Rectal smooth muscle tissue (tissue), 1 donor: ENCODE measurements around the gene KDM4D.
"Not testable (repeated sequence)": the region's sequence is repeated elsewhere in the genome, so short reads cannot be mapped to it uniquely, and the experiment has no call there.

Source experiments
- H3K27ac ChIP-seq: one replicate; pipeline ENCODE4 v1.7.0; 2013; ENCODE audit warnings: low read depth, low read length, inconsistent platforms
- H3K27me3 ChIP-seq: one replicate; pipeline ENCODE4 v1.7.0; 2013; ENCODE audit warnings: low read length; ENCODE audit not compliant: control insufficient read depth, insufficient read depth
- H3K36me3 ChIP-seq: one replicate; pipeline ENCODE4 v1.7.0; 2013; ENCODE audit warnings: low read length; ENCODE audit not compliant: control insufficient read depth, insufficient read depth
- H3K4me1 ChIP-seq: one replicate; pipeline ENCODE4 v1.7.0; 2013; ENCODE audit warnings: low read length; ENCODE audit not compliant: control insufficient read depth, insufficient read depth
- H3K4me3 ChIP-seq: one replicate; pipeline ENCODE4 v1.7.0; 2013; ENCODE audit warnings: low read length
- H3K9ac ChIP-seq: one replicate; pipeline ENCODE4 v1.7.0; 2013; ENCODE audit warnings: low read length

Gene KDM4D

DNA sequence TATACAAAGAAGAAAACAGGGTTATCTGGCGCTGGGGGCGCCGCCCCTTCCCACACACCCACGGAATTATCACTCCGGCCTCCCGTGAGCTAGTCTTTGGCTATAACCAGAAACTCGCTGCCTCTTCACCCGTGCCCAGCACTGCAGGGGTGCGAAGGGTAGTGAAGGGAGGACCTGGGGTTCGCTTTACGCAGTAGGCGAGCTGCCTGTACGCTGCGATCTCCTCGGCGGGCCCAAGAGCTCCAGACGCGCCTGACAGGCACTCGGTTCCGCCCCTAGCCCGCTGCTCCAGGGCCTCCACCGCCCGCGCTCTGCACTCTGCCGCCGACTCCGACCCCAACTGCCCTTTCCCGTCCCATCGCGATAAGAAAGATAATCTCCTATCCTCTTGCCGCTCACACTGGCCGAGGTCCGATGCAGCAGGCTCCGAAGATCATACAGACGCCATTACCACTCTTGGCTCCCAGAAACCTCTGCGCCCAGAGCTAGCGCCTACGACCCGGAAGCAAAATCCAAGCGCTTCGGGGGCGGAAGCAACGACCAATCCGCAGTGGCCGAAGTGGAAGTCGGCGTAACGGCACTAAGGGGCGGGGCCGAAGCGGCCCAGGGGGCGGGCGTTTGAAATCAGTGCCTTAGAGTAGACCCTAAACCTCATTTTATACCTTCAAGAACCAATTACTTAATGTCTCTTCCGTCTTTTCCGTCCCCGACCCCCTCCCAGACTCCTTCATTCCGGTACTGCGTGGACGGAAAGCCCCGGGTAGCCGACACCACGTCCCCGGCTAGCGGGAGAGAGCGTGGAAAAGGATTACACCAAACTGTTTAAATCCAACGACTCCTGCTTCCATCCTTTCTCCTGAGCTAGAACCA is at the start of gene KDM4D, which contains the start of gene CWC15:
KDM4D (plus strand) TSS at position 611 of the 870 bp plus-strand sequence. CDS start 23,664 bp downstream, outside the sequence.
CWC15 (minus strand) TSS at position 458 of the 870 bp plus-strand sequence. CDS start 1,371 bp downstream, outside the sequence.
- H3K9ac ChIP-seq = peak within 1 kb of the TSS; percentile 84
- H3K4me1 ChIP-seq = peaks cover 7% of the 10 kb centered on the region
- peaks cover 15% of the 10 kb centered on the region for H3K36me3 ChIP-seq
- peak within 1 kb of the TSS; percentile 84 for H3K27ac ChIP-seq
- H3K27me3 ChIP-seq = no peaks in the 10 kb centered on the region
- H3K4me3 ChIP-seq = peak within 1 kb of the TSS; percentile 85

- Histone ChIP-seq H3K27me3 (no peaks in the 10 kb centered on the region), H3K9ac (no peak overlapping the region), H3K4me3 (no peak overlapping the region), H3K27ac (no peak overlapping the region), H3K4me1 (peaks cover 15% of the 10 kb centered on the region), H3K36me3 (no peaks in the 10 kb centered on the region)
Observed at GRCh38 chr11:94924171-94924572, 49.3 kb upstream of the KDM4D start.

- no peak overlapping the region for H3K9ac ChIP-seq
- no peaks in the 10 kb centered on the region for H3K27me3 ChIP-seq
- H3K36me3 ChIP-seq = no peaks in the 10 kb centered on the region
- no peak overlapping the region for H3K27ac ChIP-seq
- peaks cover 15% of the 10 kb centered on the region for H3K4me1 ChIP-seq
- no peak overlapping the region for H3K4me3 ChIP-seq
Observed at GRCh38 chr11:94924612-94925011, 48.9 kb upstream of the KDM4D start.

DNA sequence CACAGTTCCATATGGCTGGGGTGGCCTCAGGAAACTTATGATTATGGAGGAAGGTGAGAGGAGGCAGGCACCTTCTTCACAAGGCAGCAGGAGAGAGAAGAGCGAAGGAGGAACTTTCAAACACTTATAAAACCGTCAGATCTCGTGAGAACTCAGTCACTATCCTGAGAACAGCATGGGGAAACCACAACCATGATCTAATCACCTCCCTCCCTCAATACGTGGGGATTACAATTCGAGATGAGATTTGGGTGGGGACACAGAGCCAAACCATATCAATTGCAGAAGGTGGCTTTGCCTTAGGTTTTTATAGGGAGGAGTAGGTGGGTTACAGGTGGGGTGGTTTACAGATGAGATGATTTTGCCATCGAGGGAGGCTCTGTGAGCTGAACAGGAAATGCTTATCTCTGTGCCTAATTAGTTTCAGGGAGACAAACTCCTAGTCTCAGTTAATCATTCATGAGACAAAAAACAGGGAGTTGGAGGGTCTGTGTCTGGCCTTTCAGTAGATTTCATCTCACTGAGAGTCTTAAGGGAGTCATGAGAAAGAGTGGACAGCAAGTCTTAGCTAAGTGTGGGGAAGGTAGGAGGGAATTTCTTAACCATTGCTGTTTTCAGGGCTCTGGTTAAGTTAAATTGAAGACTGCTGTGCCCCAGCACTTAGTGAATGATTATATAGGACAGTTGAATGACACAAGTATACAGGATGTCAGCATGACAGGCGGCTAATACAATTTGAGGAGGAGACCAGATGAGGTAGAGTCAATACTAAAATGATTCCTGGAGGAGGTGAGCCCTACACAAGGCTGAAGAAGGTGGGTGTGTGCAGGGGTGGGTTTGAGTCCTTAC is 47.9 kb upstream of the KDM4D start:
- H3K4me1 ChIP-seq = peaks cover 15% of the 10 kb centered on the region
- no peak overlapping the region for H3K4me3 ChIP-seq
- no peak overlapping the region for H3K9ac ChIP-seq
- H3K27me3 ChIP-seq = no peaks in the 10 kb centered on the region
- no peaks in the 10 kb centered on the region for H3K36me3 ChIP-seq
- H3K27ac ChIP-seq = no peak overlapping the region

DNA sequence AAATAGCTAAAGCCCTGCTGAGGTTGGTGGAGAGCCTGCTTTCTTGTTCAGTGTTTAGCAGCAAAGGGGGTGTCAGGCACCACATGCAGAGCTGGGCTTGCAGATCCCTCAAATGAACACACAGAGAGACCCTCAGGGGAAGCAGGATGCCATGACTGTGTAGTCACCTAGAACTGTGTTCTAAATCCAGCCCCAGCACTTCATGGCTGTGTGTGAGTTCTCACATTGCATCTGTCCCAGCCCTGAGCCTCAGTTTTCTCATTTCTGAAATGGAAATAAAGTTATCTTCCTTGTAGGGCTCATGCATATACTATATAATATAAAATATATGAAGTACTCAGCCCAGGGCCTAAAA is 47.3 kb upstream of the KDM4D start:
- no peak overlapping the region for H3K27ac ChIP-seq

GRCh38 chr11:94926698-94927237 is 46.7 kb upstream of the KDM4D start:
- Histone ChIP-seq H3K36me3 (no peaks in the 10 kb centered on the region), H3K4me3 (no peak overlapping the region), H3K27ac (peak overlapping the region; percentile 73), H3K9ac (no peak overlapping the region), H3K27me3 (no peaks in the 10 kb centered on the region), H3K4me1 (peaks cover 15% of the 10 kb centered on the region)

More for the DNA sequence above, 47.3 kb upstream of the KDM4D start:
- no peak overlapping the region for H3K4me3 ChIP-seq
- no peaks in the 10 kb centered on the region for H3K36me3 ChIP-seq
- no peaks in the 10 kb centered on the region for H3K27me3 ChIP-seq
- H3K9ac ChIP-seq = no peak overlapping the region
- H3K4me1 ChIP-seq = peaks cover 15% of the 10 kb centered on the region

DNA sequence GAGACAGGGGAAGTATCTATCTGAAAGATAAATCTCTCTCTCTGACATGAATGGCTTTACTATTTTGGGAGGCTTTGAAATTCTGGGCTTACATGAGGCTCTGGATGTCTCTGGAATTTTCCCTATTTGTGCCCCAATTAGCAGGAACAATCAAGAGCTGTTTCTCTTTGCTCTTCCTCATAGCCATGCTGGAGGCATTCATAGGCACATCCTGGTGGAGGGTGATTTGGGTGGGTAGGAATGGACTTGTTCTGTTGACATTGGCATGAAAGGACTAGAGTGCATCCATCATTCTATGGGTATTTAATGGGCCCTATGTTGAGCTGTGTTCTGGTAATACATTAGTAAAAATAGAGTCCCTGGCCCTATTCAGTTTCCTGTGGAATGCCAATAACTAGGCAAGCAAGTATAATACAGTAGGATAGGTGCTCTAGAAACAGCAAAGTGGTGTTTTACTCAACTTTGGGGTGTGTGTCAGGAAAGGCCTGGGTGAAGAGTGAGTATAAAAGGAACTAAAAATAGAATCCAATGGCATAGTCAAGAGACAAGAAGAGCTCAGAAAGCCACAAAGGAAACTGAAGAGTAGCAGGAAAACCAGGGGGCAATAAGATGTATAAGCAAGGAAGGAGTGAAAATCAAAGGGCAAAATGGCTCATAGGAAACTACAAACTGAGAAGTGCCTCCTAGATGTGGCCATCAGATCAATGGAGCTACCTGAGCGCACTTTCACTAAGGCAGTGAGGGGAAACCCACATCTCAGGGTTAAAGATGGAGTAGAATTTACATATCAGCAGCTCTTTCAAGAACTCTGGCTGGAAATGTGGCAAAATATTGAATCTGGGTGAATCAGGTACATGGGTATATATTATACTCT is 45.2 kb upstream of the KDM4D start:
- no peaks in the 10 kb centered on the region for H3K36me3 ChIP-seq
- H3K4me3 ChIP-seq = no peak overlapping the region
- peaks cover 15% of the 10 kb centered on the region for H3K4me1 ChIP-seq
- no peak overlapping the region for H3K9ac ChIP-seq
- H3K27me3 ChIP-seq = no peaks in the 10 kb centered on the region
- no peak overlapping the region for H3K27ac ChIP-seq

DNA sequence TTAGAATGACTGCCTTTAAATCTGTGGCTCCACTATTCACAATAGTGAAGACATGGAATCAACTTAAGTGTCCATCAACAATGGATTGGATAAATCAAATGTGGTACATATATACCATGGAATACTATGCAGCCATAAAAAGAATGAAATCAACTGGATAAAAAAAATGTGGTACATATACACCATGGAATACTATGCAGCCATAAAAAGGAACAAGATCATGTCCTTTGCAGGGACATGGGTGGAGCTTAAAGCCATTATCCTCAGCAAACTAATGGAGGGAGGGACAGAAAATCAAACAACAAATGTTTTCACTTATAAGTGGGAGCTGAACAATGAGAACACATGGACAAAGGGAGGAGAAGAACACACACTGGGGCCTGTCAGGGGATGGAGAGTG is 41.4 kb upstream of the KDM4D start:
- not testable (repeated sequence) for H3K27me3 ChIP-seq, H3K36me3 ChIP-seq, H3K4me1 ChIP-seq, H3K27ac ChIP-seq, H3K4me3 ChIP-seq, H3K9ac ChIP-seq

GRCh38 chr11:94932503-94932902 is 41.0 kb upstream of the KDM4D start:
- Histone ChIP-seq H3K4me1 (peaks cover 4% of the 10 kb centered on the region), H3K36me3 (no peaks in the 10 kb centered on the region), H3K27me3 (no peaks in the 10 kb centered on the region), H3K9ac (no peak overlapping the region), H3K4me3 (no peak overlapping the region), H3K27ac (no peak overlapping the region)

- Histone ChIP-seq H3K27ac (peak overlapping the region; percentile 1), H3K4me1 (no peaks in the 10 kb centered on the region), H3K27me3 (no peaks in the 10 kb centered on the region), H3K4me3 (no peak overlapping the region), H3K36me3 (no peaks in the 10 kb centered on the region), H3K9ac (no peak overlapping the region)
Observed at GRCh38 chr11:94933223-94934130, 40.0 kb upstream of the KDM4D start.

DNA sequence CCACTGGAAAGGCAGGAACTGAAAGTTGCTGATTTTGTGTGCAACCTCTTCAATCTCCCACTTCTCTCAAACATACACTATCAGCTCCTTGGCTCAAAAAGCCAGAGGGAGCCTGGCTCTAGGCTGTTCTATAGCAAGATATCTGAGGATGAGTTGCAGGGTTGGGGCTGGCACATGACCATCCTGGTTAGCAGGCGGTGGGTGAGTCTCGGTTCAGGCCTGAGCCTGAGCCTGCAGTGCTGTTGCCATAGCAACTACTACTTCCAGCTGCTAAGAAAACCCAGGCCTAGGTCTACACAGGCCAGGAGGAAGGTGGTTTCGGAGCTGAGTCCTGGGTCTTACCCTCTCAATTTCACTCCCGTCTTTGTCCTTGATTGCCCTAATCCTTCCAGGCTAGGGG is 39.1 kb upstream of the KDM4D start:
- Histone ChIP-seq H3K9ac (no peak overlapping the region), H3K27me3 (no peaks in the 10 kb centered on the region), H3K27ac (no peak overlapping the region), H3K4me3 (no peak overlapping the region), H3K36me3 (no peaks in the 10 kb centered on the region), H3K4me1 (no peaks in the 10 kb centered on the region)
